Bronchial epithelial cell (primary cell): ENCODE results near the gene YBX3. TPM values are rescaled to one million over a fixed set of nuclear protein-coding genes. Genes with fewer than 3 reads are reported as not detected.

Experiments used
- DNase-seq: peaks from one replicate; pipeline ENCODE4 v3.0.0-alpha.2; 2010; ENCODE audit warnings: low read depth
- FAIRE-seq: peaks from 2 replicates; lab custom pipeline; 2011; peaks lifted over from hg19 to GRCh38; lab: Jason Lieb, UNC
- H3K27me3 ChIP-seq: 2 replicates; pipeline ENCODE4 v1.5.1; 2011; ENCODE audit warnings: low read length; ENCODE audit not compliant: control insufficient read depth, insufficient read depth
- H3K36me3 ChIP-seq: 2 replicates; pipeline ENCODE4 v1.5.1; 2011; ENCODE audit warnings: low read length; ENCODE audit not compliant: control insufficient read depth, insufficient read depth
- H3K4me3 ChIP-seq: 2 replicates; pipeline ENCODE4 v1.5.1; 2011; ENCODE audit warnings: mild to moderate bottlenecking, low read depth, low read length, control low read depth
- total RNA-seq: library from RNA; depleted of rRNA; stranded (reverse); fragments of >200 nt; gene quantifications from 2 replicates; pipeline ENCODE4 v1.2.1, GENCODE V29; 2014
- TF ChIP-seq, protein P1 (sequence below): IDR thresholded peaks from 2 replicates; pipeline ENCODE4 v1.5.1; 2011; ENCODE audit warnings: mild to moderate bottlenecking, moderate library complexity, low read length, control low read depth, inconsistent platforms; ENCODE audit not compliant: insufficient read depth, severe bottlenecking

Gene YBX3
- total RNA-seq, 1 donor from 2014 or later: 134 TPM

DNA sequence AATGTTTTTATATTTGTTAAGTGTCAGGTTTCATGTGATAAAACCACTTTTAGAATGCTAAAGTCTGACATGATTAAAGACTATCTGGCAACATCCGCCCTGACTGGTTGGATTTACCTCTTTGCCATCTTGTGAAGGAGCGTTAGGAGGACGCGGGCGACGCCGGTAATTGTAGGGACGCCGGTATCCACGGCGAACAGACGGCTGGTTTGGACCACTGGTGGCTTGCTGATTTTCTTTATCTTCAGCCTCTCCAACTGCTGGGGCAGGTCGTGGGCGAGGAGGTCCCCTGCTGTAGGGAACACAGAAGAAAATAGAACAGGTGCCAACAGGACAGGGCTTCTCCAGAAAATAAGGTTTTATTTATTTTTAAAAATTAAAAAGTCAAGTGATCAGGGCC, 21.3 kb downstream of the YBX3 start:
- Histone ChIP-seq H3K4me3 (no peak overlapping the region), H3K27me3 (no peaks in the 10 kb centered on the region), H3K36me3 (peaks cover 27% of the 10 kb centered on the region)
- TF ChIP-seq, protein P1, sequence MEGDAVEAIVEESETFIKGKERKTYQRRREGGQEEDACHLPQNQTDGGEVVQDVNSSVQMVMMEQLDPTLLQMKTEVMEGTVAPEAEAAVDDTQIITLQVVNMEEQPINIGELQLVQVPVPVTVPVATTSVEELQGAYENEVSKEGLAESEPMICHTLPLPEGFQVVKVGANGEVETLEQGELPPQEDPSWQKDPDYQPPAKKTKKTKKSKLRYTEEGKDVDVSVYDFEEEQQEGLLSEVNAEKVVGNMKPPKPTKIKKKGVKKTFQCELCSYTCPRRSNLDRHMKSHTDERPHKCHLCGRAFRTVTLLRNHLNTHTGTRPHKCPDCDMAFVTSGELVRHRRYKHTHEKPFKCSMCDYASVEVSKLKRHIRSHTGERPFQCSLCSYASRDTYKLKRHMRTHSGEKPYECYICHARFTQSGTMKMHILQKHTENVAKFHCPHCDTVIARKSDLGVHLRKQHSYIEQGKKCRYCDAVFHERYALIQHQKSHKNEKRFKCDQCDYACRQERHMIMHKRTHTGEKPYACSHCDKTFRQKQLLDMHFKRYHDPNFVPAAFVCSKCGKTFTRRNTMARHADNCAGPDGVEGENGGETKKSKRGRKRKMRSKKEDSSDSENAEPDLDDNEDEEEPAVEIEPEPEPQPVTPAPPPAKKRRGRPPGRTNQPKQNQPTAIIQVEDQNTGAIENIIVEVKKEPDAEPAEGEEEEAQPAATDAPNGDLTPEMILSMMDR: no peak
- FAIRE-seq (no peak), DNase-seq (no peak)

DNA sequence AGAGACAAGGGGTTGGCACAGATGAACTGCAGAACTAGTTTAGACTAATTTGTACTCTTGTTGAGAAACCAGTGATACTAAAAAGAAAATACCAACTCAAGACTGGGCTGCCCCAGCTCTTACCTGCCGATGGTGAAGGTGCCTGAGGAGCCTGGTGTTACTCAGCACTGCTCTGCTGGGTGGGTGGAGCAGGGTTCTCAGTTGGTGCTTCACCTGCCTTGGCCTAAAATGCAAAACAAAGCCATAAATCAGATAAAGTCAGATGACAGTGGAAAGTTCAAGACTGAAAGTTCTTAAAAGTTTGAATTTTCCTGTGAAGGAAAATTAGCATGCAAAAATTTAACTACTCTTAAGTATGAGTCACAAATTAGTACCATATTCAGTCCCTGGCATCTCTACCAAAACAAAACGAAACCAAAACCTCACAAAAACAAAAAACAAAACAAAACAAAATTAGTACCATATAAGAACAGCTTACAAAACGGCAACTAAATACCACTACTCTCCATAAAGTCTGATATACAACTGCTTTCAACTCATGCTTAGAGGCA, 21.9 kb downstream of the YBX3 start:
- FAIRE-seq: no peak
- DNase-seq: no peak
- TF ChIP-seq, protein P1: no peak

DNA sequence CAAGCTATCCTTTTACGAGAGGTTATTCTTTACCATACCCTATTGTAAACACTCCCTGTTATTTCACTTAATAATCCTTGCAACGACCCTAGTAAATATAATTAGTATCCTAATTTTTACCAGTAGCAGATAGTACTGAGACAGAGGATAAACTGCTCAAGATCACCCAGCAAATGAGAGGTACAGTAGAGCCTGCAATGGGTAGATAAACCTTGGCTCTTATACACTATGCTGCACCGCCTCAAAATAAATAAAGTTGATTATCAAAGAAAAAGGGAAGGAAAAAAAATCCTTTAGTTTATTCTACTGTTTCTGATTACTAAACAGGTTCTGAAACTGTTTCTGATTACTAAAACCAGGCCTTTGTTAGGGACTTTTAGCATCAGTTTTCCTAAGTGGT, 22.5 kb downstream of the YBX3 start:
- H3K27me3 ChIP-seq: no peaks in the 10 kb centered on the region
- FAIRE-seq (no peak), DNase-seq (no peak)
- H3K36me3 ChIP-seq: peaks cover 26% of the 10 kb centered on the region
- TF ChIP-seq, protein P1: no peak
- H3K4me3 ChIP-seq: no peak overlapping the region

More for the DNA sequence above, 21.9 kb downstream of the YBX3 start:
- Histone ChIP-seq H3K36me3 (peaks cover 27% of the 10 kb centered on the region), H3K27me3 (no peaks in the 10 kb centered on the region), H3K4me3 (no peak overlapping the region)

DNA sequence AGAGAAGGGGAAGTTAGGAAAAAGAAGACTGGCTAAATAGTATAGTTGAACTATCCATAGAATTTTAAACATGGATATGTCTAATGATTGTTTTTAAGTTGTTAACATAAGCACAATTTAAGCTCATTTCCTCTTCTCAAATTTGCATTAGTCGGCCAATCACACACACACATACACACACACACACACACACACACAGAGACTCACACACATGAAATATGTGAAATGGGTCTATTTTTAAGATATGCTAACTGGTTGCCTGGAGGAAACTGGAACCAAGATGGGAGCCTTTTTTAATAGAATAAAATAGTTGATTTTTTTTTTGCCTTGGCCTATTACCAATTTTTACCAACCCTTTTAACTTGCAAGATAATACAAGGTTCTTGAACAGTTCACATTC, 25.3 kb downstream of the YBX3 start:
- no peak for FAIRE-seq
- DNase-seq: no peak
- peaks cover 17% of the 10 kb centered on the region for H3K36me3 ChIP-seq
- no peaks in the 10 kb centered on the region for H3K27me3 ChIP-seq
- TF ChIP-seq, protein P1: no peak
- no peak overlapping the region for H3K4me3 ChIP-seq

DNA sequence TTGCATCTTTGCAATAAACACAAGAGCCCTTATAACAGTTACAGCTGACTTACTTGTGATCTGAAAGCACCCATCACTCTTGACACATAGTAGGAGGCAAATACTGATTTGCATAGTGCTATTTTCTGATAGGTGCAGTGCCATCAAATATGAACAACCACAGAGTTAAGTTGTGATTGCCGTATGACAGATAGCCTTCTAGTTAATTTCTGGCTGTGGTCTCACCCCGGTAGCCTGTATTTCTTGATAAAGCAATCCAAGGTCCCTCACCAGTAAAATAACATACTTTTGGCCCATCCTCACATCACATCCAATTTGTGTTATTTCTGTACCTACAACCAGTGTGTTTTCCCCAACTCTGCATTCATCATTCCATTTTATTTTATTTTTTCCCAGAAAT, 26.0 kb downstream of the YBX3 start:
- TF ChIP-seq, protein P1: no peak
- no peak for FAIRE-seq
- no peaks in the 10 kb centered on the region for H3K27me3 ChIP-seq
- no peak overlapping the region for H3K4me3 ChIP-seq
- H3K36me3 ChIP-seq: peaks cover 17% of the 10 kb centered on the region
- no peak for DNase-seq

DNA sequence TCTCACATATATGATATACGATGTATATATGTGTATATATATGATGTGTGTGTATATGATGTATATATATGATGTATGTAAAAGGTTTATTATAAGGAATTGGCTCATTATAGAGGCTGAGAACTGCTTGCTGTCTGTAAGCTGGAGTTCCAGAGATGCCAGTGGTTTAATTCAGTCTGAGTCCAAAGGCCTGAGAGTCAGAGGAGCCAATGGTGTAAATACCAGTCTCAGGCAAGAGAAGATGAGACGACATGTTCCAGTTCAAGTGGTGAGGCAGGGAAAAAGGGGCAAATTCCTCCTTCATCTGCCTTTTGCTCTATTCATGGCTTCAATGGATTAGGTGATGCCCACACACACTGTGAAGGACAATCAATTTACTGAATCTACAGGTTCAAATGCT, 32.2 kb downstream of the YBX3 start:
- Histone ChIP-seq H3K4me3 (no peak overlapping the region), H3K36me3 (no peaks in the 10 kb centered on the region), H3K27me3 (no peaks in the 10 kb centered on the region)
- FAIRE-seq (no peak), DNase-seq (no peak)
- TF ChIP-seq, protein P1: no peak
